Measurements from ENCODE around the gene COBL.

GRCh38 chr7:51070151-51070550 lies 246.5 kb downstream of the COBL start:
- TF ChIP-seq CTCF (IDR thresholded peaks at IDR 0.05): no peak
- TF ChIP-seq EZH2phosphoT487 (IDR thresholded peaks at IDR 0.05): no peak
- TF ChIP-seq EZH2 (IDR thresholded peaks at IDR 0.05): no peak
